Endothelial cell of umbilical vein (primary cell): ENCODE results near the gene ATP5MK.

Experiments used
- EZH2 ChIP-seq: IDR thresholded peaks from 2 replicates; pipeline ENCODE4 v1.6.1; 2012; ENCODE audit warnings: borderline replicate concordance, low read depth, mild to moderate bottlenecking, moderate library complexity, low read length, inconsistent platforms; ENCODE audit not compliant: severe bottlenecking
- POLR2AphosphoS5 ChIP-seq: IDR thresholded peaks from 2 replicates; pipeline ENCODE4 v1.6.1; 2012; ENCODE audit warnings: low read depth, mild to moderate bottlenecking, control low read depth, low read length, moderate library complexity; ENCODE audit not compliant: insufficient read depth
- TF ChIP-seq, protein P1 (sequence below), 2 donors: IDR thresholded peaks; 1 replicate in 1 of 2; 2 replicates in 1 of 2; pipeline ENCODE4 v1.5.1; 2011; ENCODE audit warnings: low read length in 2 of 2, mild to moderate bottlenecking in 2 of 2, moderate library complexity in 2 of 2, control low read depth in 1 of 2, inconsistent platforms in 1 of 2, low read depth in 1 of 2; ENCODE audit not compliant: insufficient read depth in 1 of 2; ENCODE audit errors: extremely low read depth in 1 of 2

DNA sequence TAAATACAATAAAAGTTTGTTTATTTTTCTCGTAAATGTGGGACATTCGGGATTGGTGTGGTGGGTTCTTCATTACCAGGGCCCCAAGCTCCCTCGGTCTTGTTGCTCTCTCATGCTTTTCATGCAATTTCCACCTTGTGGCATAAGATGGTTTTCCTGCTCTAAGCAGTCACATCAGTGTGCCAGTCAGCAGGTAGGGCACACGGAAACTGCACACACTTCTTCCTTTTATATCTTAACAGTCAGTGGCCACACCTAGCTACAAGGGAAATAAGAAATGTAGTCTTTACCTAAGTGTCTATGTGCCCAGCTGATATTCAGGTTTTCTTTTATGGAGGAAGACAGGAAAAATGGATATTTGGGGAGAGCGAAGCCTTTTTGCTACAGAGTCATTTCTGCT is 22.0 kb downstream of the ATP5MK start:
- TF ChIP-seq, protein P1, sequence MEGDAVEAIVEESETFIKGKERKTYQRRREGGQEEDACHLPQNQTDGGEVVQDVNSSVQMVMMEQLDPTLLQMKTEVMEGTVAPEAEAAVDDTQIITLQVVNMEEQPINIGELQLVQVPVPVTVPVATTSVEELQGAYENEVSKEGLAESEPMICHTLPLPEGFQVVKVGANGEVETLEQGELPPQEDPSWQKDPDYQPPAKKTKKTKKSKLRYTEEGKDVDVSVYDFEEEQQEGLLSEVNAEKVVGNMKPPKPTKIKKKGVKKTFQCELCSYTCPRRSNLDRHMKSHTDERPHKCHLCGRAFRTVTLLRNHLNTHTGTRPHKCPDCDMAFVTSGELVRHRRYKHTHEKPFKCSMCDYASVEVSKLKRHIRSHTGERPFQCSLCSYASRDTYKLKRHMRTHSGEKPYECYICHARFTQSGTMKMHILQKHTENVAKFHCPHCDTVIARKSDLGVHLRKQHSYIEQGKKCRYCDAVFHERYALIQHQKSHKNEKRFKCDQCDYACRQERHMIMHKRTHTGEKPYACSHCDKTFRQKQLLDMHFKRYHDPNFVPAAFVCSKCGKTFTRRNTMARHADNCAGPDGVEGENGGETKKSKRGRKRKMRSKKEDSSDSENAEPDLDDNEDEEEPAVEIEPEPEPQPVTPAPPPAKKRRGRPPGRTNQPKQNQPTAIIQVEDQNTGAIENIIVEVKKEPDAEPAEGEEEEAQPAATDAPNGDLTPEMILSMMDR (IDR thresholded peaks at IDR 0.05; ENCODE audit: extremely low read depth in 1 of 2, insufficient read depth in 1 of 2, low read depth in 1 of 2, low read length in 2 of 2): no peak
- no peak for TF ChIP-seq EZH2
- TF ChIP-seq POLR2AphosphoS5: no peak
